NK-92 (cell line): ENCODE results near the gene ABHD12.

Source experiments
- DNase-seq: peaks from one replicate; lab custom pipeline; 2025; ENCODE audit not compliant: unreplicated experiment; lab: John Stamatoyannopoulos, UW

ABHD12 gene

GRCh38 chr20:25308671-25309394 is 81.8 kb downstream of the ABHD12 start:
- no peak for DNase-seq

DNA sequence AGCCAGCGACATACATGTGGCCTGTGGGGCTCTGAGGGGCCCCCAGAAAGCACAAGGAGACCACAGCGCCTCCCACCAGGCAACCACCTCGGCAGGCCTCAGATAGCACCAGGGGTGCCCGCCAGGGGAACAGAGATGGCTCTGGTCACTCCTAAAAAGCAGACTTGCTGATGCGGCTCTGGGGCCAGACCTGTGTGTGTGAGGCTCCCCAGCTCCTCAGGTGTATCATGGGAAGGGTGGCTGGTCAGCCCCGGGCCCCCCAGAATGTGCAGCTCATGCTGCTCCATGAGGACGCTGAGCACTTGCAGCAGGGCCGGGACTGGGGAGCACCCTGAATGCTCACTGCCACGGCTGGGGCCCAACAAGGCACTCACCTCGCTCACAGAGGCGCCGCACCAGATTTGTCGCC is 82.5 kb downstream of the ABHD12 start:
- no peak for DNase-seq

DNA sequence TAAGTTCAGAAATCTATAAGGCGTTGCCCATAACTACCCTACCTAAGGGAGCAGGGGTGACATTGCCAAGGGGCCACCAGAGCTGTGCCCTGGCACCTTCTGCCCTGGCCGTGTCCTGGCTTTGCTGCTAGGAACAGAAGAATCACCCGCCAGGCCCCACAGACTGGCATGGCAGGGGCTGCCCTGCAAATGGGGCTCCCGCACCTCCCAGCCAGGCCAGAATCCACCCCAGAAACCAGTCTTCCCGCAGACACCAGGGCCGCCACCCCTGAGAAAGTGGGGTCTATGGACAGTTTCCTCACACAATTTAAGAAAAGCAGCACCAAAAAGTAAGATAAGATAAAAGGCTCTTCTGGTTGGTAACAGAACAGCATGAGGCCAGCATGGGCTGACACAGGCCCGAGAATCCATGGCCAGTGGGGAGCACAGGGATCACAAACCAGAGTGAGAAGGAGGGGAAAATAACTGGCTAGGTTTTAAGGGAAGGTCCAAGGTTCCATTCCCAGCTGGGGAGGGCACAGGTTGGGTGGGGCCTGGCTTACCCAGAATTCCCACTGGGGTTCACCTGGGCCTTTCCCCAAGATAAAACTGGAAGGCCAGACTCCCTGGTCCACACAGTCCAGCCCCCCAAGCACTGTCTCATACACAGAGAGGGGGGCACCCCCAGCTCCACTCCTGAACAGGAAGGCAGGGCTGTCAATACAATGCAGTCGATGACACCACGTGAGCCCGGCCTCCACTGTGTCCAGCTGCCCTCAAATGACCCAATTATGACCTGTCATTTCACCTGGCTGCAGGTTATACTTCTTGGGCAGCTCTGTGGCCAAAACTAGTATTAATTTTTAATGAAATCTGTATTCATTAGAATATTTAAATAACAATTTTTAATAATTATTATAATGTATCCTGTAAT is 83.4 kb downstream of the ABHD12 start:
- no peak for DNase-seq

DNA sequence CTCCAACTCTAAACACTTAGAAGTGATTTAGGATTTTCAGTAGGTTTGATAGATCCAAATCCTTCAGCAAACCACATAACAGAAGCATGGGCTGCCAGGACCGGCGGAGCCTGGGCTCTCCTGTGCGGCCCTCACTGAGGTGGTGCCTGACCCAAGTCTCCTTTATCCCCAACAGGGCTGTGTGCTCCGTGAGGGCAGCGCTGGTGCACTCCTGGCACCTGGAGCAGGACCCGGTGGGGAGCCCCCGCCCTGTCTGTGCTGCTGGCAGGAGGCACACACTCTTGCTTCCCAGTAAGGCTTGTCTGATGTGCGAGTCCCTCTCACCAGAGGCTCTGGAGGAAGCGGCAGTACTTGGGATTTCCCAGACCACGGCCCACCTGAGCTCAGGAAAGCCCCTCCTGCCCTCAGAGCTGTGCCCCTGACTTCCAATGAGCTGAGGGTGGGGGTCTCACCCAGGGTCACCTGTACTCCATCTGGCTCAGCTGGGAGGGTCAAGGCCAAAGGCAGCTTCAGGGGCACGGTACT is 86.5 kb downstream of the ABHD12 start:
- no peak for DNase-seq

- DNase-seq, result no peak
Measured at GRCh38 chr20:25303292-25304024, 87.2 kb downstream of the ABHD12 start.

- DNase-seq, result no peak
Measured at GRCh38 chr20:25302596-25302995, 88.0 kb downstream of the ABHD12 start.

- no peak for DNase-seq
Measured at GRCh38 chr20:25301357-25301920, 89.2 kb downstream of the ABHD12 start.

DNA sequence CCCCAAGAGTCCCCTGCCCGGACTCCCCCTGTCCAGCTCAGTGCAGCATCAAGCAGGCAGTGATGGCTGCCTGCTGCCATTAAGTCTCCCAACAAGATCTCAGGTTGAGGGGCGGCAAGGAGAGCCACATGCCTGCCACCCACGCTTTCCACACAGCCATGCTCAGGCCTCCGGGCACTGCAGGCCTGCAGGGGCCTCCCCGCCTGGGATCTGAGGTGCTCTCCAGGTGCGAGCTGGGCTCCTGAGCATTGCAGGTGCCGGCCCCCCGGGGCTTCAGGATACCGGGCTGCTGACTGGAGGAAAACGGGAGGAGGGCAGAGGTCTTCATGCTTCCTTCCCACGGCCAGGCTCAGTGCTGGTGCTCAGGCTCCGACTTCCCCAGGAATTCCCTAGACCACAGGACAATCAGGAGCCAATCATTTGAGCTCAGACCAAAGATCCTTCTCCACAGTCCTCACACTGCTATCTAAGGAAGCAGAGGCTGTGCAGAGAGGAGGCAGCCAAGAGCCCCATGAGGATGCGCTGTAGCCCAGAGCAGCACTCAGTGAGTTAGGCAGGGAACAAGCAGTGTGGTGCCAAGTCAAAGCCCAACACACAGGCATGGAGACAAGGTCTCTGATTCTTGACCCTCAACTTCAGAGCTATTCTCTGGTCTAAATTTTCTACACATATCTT is 90.0 kb downstream of the ABHD12 start:
- DNase-seq, result no peak

DNA sequence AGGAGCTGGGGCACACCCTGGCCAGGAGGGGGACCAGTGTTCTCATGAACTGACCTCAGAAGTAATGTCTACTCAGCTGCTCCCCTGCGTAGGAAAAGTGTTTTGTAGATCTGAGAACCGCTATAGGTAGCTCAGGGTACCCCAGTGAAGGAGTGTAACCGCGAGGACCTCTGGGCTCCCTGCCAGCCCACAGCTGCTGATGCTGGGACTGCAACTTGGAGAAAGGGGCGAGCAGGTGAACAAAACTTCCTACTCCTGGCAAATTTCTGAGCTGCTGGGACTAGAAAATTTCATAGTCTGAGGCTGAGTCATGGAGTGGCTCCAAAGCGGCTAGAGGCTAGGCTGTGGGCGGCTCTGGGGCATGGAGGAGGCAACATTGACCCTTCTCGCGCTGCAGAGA is 90.8 kb downstream of the ABHD12 start:
- DNase-seq, result no peak

GRCh38 chr20:25297141-25297905 is 93.3 kb downstream of the ABHD12 start:
- no peak for DNase-seq

DNA sequence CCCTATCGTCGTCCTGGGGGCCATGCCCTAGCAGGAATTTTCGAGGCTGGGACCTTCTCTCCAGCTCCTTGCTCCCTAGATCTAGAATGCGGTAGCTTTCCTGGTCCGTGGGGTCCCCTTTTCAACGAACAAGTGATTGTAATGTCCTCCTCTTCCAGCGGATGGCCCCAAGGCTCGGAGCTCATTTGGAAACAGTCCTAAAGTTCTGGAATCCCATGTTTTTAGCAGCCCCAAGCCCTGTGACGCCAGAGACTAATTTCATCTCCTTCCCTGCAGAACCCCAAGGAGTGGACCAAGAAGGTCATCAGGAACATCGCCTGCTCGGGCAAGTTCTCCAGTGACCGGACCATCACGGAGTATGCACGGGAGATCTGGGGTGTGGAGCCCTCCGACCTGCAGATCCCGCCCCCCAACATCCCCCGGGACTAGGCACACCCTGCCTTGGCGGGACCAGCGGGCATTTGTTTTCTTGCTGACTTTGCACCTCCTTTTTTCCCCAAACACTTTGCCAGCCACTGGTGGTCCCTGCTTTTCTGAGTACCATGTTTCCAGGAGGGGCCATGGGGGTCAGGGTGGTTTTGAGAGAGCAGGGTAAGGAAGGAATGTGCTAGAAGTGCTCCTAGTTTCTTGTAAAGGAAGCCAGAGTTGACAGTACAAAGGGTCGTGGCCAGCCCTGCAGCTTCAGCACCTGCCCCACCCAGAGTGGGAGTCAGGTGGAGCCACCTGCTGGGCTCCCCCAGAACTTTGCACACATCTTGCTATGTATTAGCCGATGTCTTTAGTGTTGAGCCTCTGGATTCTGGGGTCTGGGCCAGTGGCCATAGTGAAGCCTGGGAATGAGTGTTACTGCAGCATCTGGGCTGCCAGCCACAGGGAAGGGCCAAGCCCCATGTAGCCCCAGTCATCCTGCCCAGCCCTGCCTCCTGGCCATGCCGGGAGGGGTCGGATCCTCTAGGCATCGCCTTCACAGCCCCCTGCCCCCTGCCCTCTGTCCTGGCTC is 94.2 kb downstream of the ABHD12 start:
- DNase-seq, result no peak

GRCh38 chr20:25295386-25296093 is 95.1 kb downstream of the ABHD12 start:
- no peak for DNase-seq

DNA sequence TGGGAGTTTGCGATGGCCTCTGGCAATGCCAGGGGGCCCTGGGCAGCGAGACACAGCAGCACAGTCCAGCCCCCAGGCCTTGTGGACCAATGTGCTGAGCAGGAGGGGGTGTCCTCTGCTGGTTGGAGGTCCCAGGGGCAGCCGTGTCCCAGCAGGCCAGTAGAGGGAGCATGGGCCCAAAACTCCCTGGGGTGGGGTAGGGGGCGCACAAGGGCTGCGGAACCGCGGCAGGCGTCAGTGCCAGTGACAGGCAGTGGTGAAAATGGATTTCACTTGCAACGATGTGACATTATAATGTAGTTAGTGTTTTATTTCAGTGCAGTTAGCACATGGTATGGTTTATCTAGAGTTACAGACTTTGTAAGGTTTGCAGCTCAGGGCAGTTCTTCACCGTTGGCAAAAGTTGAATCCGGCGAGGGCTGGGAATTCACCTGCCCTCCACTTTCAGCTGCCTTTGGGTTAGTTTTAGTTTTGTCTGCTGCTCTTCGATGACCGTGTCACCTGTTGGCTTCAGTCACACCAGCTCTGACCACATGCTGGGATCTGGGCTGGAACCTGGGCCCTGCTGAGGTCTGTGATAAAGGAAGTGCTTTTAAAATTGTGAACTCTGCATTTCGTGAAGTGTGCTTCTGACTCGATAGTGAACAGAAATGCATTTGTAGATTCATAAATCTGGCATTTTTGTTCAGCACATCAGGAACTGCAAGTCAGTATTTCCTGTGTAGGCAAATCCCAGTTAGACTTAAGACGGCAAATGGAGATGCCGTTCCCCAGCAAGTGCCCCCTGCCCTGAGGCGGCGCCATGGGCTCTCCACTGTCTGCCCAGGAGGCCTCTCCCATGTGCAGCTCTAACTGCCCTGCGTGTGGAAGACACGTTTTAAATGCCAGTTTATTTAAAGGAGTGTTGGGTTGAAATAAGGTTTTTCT is 95.9 kb downstream of the ABHD12 start:
- DNase-seq, result no peak

DNA sequence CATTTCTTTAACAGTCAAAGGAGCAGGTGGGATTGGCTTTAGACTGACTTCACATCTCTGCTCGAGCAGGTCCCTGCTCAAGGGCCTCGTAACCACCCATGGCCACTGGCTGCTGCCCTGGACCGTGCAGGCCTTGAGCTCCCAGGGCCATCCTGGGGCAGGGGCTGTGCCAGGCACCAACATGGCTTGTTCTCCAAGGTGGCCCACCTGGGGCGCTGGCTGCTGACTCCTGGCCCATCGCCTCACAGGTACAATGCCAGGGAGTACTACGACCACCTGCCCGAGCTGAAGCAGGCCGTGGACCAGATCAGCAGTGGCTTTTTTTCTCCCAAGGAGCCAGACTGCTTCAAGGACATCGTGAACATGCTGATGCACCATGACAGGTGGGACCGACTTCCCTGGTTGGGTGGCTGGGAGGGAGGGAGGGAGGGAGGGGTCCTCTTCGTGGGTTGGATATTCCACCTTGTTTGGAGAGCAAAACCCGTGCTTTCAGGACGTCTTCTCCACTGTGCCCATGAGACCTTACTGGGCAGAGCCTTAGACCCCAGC is 96.7 kb downstream of the ABHD12 start:
- no peak for DNase-seq

GRCh38 chr20:25293507-25293906 is 97.1 kb downstream of the ABHD12 start:
- DNase-seq, result no peak

GRCh38 chr20:25292176-25292891 is 98.3 kb downstream of the ABHD12 start:
- DNase-seq, result no peak
